Adrenal gland (tissue), 5 donors: ENCODE data around the gene FAM162A.
"Not testable (repeated sequence)": the region's sequence is repeated elsewhere in the genome, so short reads cannot be mapped to it uniquely, and the experiment has no call there.

Experiments
- CTCF ChIP-seq, 6 experiments: fragments of 450-650 bp in 4 of 6; fragments of 200-600 bp in 2 of 6; sonication (generic) in 1 of 6; IDR thresholded peaks; 1 replicate in 5 of 6; 2 replicates in 1 of 6; pipeline versions ENCODE4 v1.5.1 to v1.8.0; 2016 to 2021; ENCODE audit warnings: antibody characterized with exemption in 6 of 6, mild to moderate bottlenecking in 2 of 6, moderate library complexity in 1 of 6
- POLR2A ChIP-seq, 2 donors: fragments of 450-650 bp; IDR thresholded peaks; one replicate each; pipeline ENCODE4 v1.6.1; 2017; ENCODE audit warnings: antibody characterized with exemption in 2 of 2, mild to moderate bottlenecking in 2 of 2, moderate library complexity in 1 of 2
- donor health status: DM: no; HTN: no; CAD: no.

GRCh38 chr3:122444491-122444887, 60.5 kb downstream of the FAM162A start:
- TF ChIP-seq CTCF, POLR2A (IDR thresholded peaks at IDR 0.05): not testable (repeated sequence)
